Measurements from ENCODE around the gene CHMP1A. TPM values are rescaled to one million over a fixed set of nuclear protein-coding genes. Genes with fewer than 3 reads are reported as not detected.

The CHMP1A gene
- total RNA-seq, 1 experiment from 2014 or later, result 151 TPM

DNA sequence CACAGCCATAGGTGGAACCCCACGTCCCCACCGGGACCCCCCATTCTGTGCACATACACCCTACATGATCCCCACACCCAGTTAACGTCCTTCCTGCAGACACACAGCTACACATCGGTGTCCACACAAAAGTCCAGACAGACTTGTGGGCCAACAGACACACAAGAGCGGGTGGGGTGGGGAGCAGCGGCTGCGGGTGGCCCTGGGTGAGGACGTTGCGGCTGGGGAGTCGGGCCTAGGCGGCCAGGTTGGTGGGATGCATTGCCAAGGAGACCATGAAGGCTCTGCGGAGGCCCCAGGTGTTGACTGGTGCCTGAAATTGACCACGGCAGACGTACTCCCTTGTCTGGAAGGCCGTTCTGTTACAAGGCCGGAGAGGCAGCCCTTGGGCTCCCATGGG is 52.7 kb downstream of the CHMP1A start:
- Histone ChIP-seq H3K4me1 (replicated peaks; ENCODE audit: insufficient read depth) (peaks cover 23% of the 10 kb centered on the region), H3K79me2 (ENCODE audit: low read depth) (no peaks in the 10 kb centered on the region), H3K36me3 (ENCODE audit: low read depth) (no peaks in the 10 kb centered on the region), H3K9me2 (ENCODE audit: insufficient read depth) (no peaks in the 10 kb centered on the region), H3K9me3 (ENCODE audit: insufficient read depth, low read depth) (no peaks in the 10 kb centered on the region), H3K4me2 (no peak overlapping the region), H3K4me3 (no peak overlapping the region), H2AFZ (no peak overlapping the region), H4K20me1 (ENCODE audit: insufficient read depth) (no peaks in the 10 kb centered on the region), H3F3A (ENCODE audit: insufficient read depth, low read depth) (peaks cover 27% of the 10 kb centered on the region; the same call in 1 of the 2 replicates), H3K27me3 (ENCODE audit: insufficient read depth, low read depth) (no peaks in the 10 kb centered on the region), H3K27ac (no peak overlapping the region)
- ChIA-PET CTCF (no interaction called here), POLR2A (ENCODE audit: unreplicated experiment) (no interaction called here)
- intact Hi-C loops (cut with micrococcal nuclease; ENCODE audit: unreplicated experiment), result no loop called here
- no TSS peak for BruUV-seq (replicated peaks)
- no peak for DNase-seq
- TF ChIP-seq EZH2 (IDR thresholded peaks at IDR 0.05; ENCODE audit: low read depth), result no peak
- TF ChIP-seq, protein P1, sequence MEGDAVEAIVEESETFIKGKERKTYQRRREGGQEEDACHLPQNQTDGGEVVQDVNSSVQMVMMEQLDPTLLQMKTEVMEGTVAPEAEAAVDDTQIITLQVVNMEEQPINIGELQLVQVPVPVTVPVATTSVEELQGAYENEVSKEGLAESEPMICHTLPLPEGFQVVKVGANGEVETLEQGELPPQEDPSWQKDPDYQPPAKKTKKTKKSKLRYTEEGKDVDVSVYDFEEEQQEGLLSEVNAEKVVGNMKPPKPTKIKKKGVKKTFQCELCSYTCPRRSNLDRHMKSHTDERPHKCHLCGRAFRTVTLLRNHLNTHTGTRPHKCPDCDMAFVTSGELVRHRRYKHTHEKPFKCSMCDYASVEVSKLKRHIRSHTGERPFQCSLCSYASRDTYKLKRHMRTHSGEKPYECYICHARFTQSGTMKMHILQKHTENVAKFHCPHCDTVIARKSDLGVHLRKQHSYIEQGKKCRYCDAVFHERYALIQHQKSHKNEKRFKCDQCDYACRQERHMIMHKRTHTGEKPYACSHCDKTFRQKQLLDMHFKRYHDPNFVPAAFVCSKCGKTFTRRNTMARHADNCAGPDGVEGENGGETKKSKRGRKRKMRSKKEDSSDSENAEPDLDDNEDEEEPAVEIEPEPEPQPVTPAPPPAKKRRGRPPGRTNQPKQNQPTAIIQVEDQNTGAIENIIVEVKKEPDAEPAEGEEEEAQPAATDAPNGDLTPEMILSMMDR (conservative IDR thresholded peaks at IDR 0.05), result no peak

DNA sequence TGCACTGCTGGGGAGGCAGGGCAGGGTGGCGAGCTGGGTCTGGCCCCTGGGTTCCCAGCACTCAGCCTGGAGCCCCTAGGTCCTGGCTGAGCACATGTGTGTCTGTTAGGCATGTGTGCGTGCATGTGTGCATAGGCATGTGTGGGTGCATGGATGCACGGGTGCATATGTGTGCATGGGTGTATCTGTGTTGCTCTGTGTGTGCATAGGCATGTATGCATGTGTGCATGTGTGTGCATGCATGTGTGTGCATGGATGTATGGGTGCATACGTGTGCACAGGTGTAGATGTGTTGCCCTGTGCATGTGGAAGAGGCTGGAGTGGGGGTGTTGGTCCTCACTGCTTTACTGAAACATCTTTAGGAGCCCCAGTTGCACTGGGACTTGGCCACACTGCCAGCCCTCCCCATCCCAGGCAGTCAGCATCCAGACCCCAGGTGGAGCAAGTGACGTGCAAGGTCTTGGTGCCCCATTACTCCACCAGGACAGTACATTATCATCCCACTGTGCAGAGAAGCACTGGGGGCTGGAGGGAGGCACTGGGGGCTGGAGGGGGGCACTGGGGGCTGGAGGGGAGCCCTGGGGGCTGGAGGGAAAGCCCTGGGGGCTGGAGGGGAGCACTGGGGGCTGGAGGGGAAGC is 54.4 kb downstream of the CHMP1A start:
- intact Hi-C loops (cut with micrococcal nuclease; ENCODE audit: unreplicated experiment), result no loop called here
- CTCF ChIA-PET, result no interaction called here
- BruUV-seq (replicated peaks), result no TSS peak
- Histone ChIP-seq H3K9me3 (ENCODE audit: insufficient read depth, low read depth) (no peaks in the 10 kb centered on the region), H3K27me3 (ENCODE audit: insufficient read depth, low read depth) (no peaks in the 10 kb centered on the region), H3K36me3 (ENCODE audit: low read depth) (no peaks in the 10 kb centered on the region), H2AFZ (no peak overlapping the region), H3K4me3 (peak overlapping the region; percentile 22; the same call in 1 of the 2 replicates), H4K20me1 (ENCODE audit: insufficient read depth) (no peaks in the 10 kb centered on the region), H3K4me1 (replicated peaks; ENCODE audit: insufficient read depth) (peaks cover 16% of the 10 kb centered on the region; the same call in 1 of the 2 replicates), H3K27ac (no peak overlapping the region), H3K4me2 (peak overlapping the region; percentile 71), H3F3A (ENCODE audit: insufficient read depth, low read depth) (peaks cover 17% of the 10 kb centered on the region; the same call in 1 of the 2 replicates), H3K9me2 (ENCODE audit: insufficient read depth) (no peaks in the 10 kb centered on the region), H3K79me2 (ENCODE audit: low read depth) (no peaks in the 10 kb centered on the region)
- no peak for TF ChIP-seq EZH2 (IDR thresholded peaks at IDR 0.05; ENCODE audit: low read depth)
- TF ChIP-seq, protein P1 (conservative IDR thresholded peaks at IDR 0.05), result no peak
- POLR2A ChIA-PET (ENCODE audit: unreplicated experiment), result interaction anchor here (0.6 kb wide), 1 partner anchor 97 kb away, joined by 7 read pairs; no protein-coding TSS in a partner anchor
- no peak for DNase-seq

DNA sequence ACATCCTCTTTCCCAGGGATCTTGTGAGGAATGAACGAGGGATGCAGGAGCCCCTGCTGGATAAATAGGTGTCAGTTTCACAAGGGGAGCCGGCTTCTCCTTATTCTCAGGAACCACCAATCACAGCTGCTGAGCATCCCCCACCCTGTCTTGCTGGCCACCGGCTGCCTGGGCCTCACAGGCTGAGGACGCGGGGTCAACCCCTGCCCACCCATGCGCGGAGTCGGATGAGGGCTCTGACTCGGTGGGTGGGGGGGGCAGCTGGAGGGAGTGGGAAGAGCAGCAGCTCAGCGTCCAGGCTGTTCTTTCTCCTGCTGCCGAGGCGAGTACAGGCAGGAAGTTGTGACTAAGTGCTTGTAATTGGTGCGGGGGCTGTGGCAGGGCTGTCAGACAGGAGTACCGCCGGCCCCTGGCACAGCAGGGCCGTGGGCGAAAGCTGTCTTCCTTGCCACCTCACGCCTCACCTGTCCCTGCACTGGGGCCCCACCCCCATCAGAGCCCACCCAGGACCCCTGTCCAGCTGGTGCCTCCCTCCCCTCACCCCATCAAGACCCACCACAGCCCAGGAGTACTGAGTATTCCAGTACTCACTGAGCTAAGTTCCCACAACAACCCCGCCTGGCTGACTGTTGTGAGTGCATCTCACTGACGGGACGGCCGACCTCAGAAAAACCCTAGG is 55.1 kb downstream of the CHMP1A start:
- CTCF ChIA-PET, result no interaction called here
- Histone ChIP-seq H3K4me3 (peak overlapping the region; percentile 22; the same call in 1 of the 2 replicates), H3K4me2 (peak overlapping the region; percentile 71), H3K9me3 (ENCODE audit: insufficient read depth, low read depth) (no peaks in the 10 kb centered on the region), H3K9me2 (ENCODE audit: insufficient read depth) (no peaks in the 10 kb centered on the region), H3K27ac (no peak overlapping the region), H3K4me1 (replicated peaks; ENCODE audit: insufficient read depth) (peaks cover 16% of the 10 kb centered on the region; the same call in 1 of the 2 replicates), H4K20me1 (ENCODE audit: insufficient read depth) (no peaks in the 10 kb centered on the region), H3K27me3 (ENCODE audit: insufficient read depth, low read depth) (no peaks in the 10 kb centered on the region), H3K79me2 (ENCODE audit: low read depth) (no peaks in the 10 kb centered on the region), H3K36me3 (ENCODE audit: low read depth) (no peaks in the 10 kb centered on the region), H3F3A (ENCODE audit: insufficient read depth, low read depth) (peaks cover 17% of the 10 kb centered on the region; the same call in 1 of the 2 replicates), H2AFZ (no peak overlapping the region)
- TF ChIP-seq, protein P1 (conservative IDR thresholded peaks at IDR 0.05), result no peak
- TF ChIP-seq EZH2 (IDR thresholded peaks at IDR 0.05; ENCODE audit: low read depth), result no peak
- DNase-seq, result peak; percentile 41 to 44
- intact Hi-C loops (cut with micrococcal nuclease; ENCODE audit: unreplicated experiment), result no loop called here
- no TSS peak for BruUV-seq (replicated peaks)
- POLR2A ChIA-PET (ENCODE audit: unreplicated experiment), result interaction anchor here (0.6 kb wide), 1 partner anchor 98 kb away, joined by 7 read pairs; no protein-coding TSS in a partner anchor
